DND-41 (cell line): Measurements from ENCODE around the gene ACBD6.

Experiments
- ATAC-seq: fragments of 200-7000 bp; cut with Tn5 transposase; 3 replicates; pipeline ENCODE4 v1.9.1; 2021; ENCODE audit warnings: low read depth; ENCODE audit not compliant: insufficient read depth
- DNase-seq: peaks from one replicate; pipeline ENCODE4 v3.0.0-alpha.2; 2020
- H2AFZ ChIP-seq: 2 replicates; pipeline ENCODE4 v1.6.0; 2012; ENCODE audit warnings: low read depth, low read length
- H3K27ac ChIP-seq: 2 replicates; pipeline ENCODE4 v1.5.1; 2012; ENCODE audit warnings: low read length, inconsistent platforms
- H3K27me3 ChIP-seq: fragments of 200-600 bp; sonication (generic); 2 replicates; pipeline ENCODE4 v1.6.0; 2012; ENCODE audit warnings: low read length, mild to moderate bottlenecking, inconsistent platforms; ENCODE audit not compliant: insufficient read depth, poor library complexity
- H3K36me3 ChIP-seq: 2 replicates; pipeline ENCODE4 v1.5.1; 2012; ENCODE audit warnings: low read length, inconsistent platforms; ENCODE audit not compliant: insufficient read depth
- H3K4me1 ChIP-seq: 2 replicates; pipeline ENCODE4 v1.5.1; 2012; ENCODE audit warnings: mild to moderate bottlenecking, low read length; ENCODE audit not compliant: insufficient read depth
- H3K4me2 ChIP-seq: 2 replicates; pipeline ENCODE4 v1.6.0; 2012; ENCODE audit warnings: mild to moderate bottlenecking, moderate library complexity, low read length, inconsistent platforms; ENCODE audit not compliant: insufficient read depth
- H3K4me3 ChIP-seq, 2 experiments: fragments of 200-600 bp in 1 of 2; shearing (Covaris generic) in 1 of 2; 2 replicates each; pipeline ENCODE4 v1.5.1; 2012 to 2016; ENCODE audit warnings: inconsistent platforms in 2 of 2, low read length in 2 of 2, mild to moderate bottlenecking in 2 of 2, low read depth in 1 of 2, moderate library complexity in 1 of 2
- H3K79me2 ChIP-seq: 2 replicates; pipeline ENCODE4 v1.6.0; 2012; ENCODE audit warnings: low read length, inconsistent platforms; ENCODE audit not compliant: insufficient read depth
- H3K9ac ChIP-seq: 2 replicates; pipeline ENCODE4 v1.6.0; 2012; ENCODE audit warnings: low read depth, mild to moderate bottlenecking, inconsistent platforms, low read length, moderate library complexity
- H3K9me3 ChIP-seq: 2 replicates; pipeline ENCODE4 v1.5.1; 2012; ENCODE audit warnings: low read length, moderate library complexity, mild to moderate bottlenecking, inconsistent platforms; ENCODE audit not compliant: insufficient read depth, severe bottlenecking
- H4K20me1 ChIP-seq: 2 replicates; pipeline ENCODE4 v1.6.0; 2012; ENCODE audit warnings: low read length; ENCODE audit not compliant: insufficient read depth
- CTCF ChIP-seq: IDR thresholded peaks from 2 replicates; pipeline ENCODE4 v1.5.1; 2012; ENCODE audit warnings: borderline replicate concordance, low read length, moderate library complexity, mild to moderate bottlenecking; ENCODE audit not compliant: poor library complexity, severe bottlenecking; ENCODE audit errors: extremely low read depth
- EZH2 ChIP-seq: IDR thresholded peaks from 3 replicates; pipeline ENCODE4 v1.6.1; 2012; ENCODE audit warnings: borderline replicate concordance, low read depth, mild to moderate bottlenecking, moderate library complexity, low read length, inconsistent platforms; ENCODE audit not compliant: severe bottlenecking

Gene ACBD6

GRCh38 chr1:180257486-180257885 lies 244.9 kb downstream of the ACBD6 start:
- Histone ChIP-seq H3K79me2 (no peaks in the 10 kb centered on the region), H3K4me2 (no peak overlapping the region), H3K9me3 (no peaks in the 10 kb centered on the region), H3K4me1 (no peaks in the 10 kb centered on the region), H3K36me3 (no peaks in the 10 kb centered on the region), H3K4me3 (no peak overlapping the region), H3K9ac (no peak overlapping the region), H3K27me3 (no peaks in the 10 kb centered on the region), H3K27ac (no peak overlapping the region), H4K20me1 (no peaks in the 10 kb centered on the region), H2AFZ (no peak overlapping the region)
- TF ChIP-seq CTCF = no peak
- TF ChIP-seq EZH2 = no peak
- ATAC-seq (no peak), DNase-seq (no peak)

DNA sequence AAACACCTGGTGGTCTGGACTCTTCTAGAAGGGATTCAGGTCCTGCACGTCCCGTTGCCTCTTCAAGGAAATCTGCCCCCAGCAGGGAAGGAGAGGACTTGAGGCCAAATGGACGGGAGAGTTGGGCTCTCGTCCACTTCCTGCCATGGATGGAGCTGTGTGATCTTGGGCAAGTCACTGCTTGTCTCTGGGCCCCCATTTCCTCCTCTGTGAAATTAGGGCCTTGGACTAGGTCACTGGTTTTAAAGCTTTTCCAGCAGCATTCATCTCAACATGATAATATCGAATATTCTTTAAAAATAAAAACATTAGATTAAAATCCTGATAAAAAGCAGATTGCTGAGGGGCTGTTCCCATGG lies 245.4 kb downstream of the ACBD6 start:
- DNase-seq (no peak), ATAC-seq (no peak)
- H3K4me3 ChIP-seq = no peak overlapping the region
- no peaks in the 10 kb centered on the region for H3K4me1 ChIP-seq
- no peak overlapping the region for H3K4me2 ChIP-seq
- H3K27ac ChIP-seq = no peak overlapping the region
- no peaks in the 10 kb centered on the region for H3K27me3 ChIP-seq
- no peak overlapping the region for H2AFZ ChIP-seq
- no peaks in the 10 kb centered on the region; the same call in 1 of the 2 replicates for H4K20me1 ChIP-seq
- TF ChIP-seq EZH2 (no peak), CTCF (no peak)
- no peaks in the 10 kb centered on the region for H3K9me3 ChIP-seq
- H3K36me3 ChIP-seq = no peaks in the 10 kb centered on the region
- H3K79me2 ChIP-seq = no peaks in the 10 kb centered on the region
- no peak overlapping the region for H3K9ac ChIP-seq

- Histone ChIP-seq H3K27ac (no peak overlapping the region), H3K4me1 (no peaks in the 10 kb centered on the region), H4K20me1 (no peaks in the 10 kb centered on the region; the same call in 1 of the 2 replicates), H3K27me3 (no peaks in the 10 kb centered on the region), H2AFZ (no peak overlapping the region), H3K4me3 (no peak overlapping the region), H3K4me2 (no peak overlapping the region), H3K9me3 (no peaks in the 10 kb centered on the region), H3K9ac (no peak overlapping the region), H3K79me2 (no peaks in the 10 kb centered on the region), H3K36me3 (no peaks in the 10 kb centered on the region)
- DNase-seq (no peak), ATAC-seq (no peak)
- TF ChIP-seq CTCF = no peak
- no peak for TF ChIP-seq EZH2
Measured at GRCh38 chr1:180256341-180257027, 245.9 kb downstream of the ACBD6 start.
